ENCODE results near the gene CADPS2.

Gene CADPS2

GRCh38 chr7:122453432-122453831 is 432.8 kb downstream of the CADPS2 start:
- H3K36me3 ChIP-seq (ENCODE audit: low read length) = no peaks in the 10 kb centered on the region
- no peaks in the 10 kb centered on the region for H3K9me2 ChIP-seq (replicated peaks; ENCODE audit: insufficient read depth, low read length)
- TF ChIP-seq EZH2phosphoT487 (conservative IDR thresholded peaks at IDR 0.05; ENCODE audit: low read length) (no peak), CTCF (IDR thresholded peaks at IDR 0.05; ENCODE audit: insufficient read depth, low read length, poor library complexity, severe bottlenecking) (no peak)
- no peak overlapping the region for H2AFZ ChIP-seq (ENCODE audit: low read depth, low read length, severe bottlenecking)
- no peaks in the 10 kb centered on the region for H4K20me1 ChIP-seq (ENCODE audit: low read depth, low read length)
- no peaks in the 10 kb centered on the region for H3K27me3 ChIP-seq (ENCODE audit: low read length)
- H3K79me2 ChIP-seq (ENCODE audit: insufficient read depth, low read length) = no peaks in the 10 kb centered on the region
- no peaks in the 10 kb centered on the region for H3F3A ChIP-seq (ENCODE audit: insufficient read depth)
- H3K27ac ChIP-seq (ENCODE audit: low read depth, low read length) = no peak overlapping the region
- H3K9ac ChIP-seq (ENCODE audit: low read length) = no peak overlapping the region
- H3K4me2 ChIP-seq (ENCODE audit: low read depth, low read length, poor library complexity, severe bottlenecking) = no peak overlapping the region
- no peaks in the 10 kb centered on the region for H3K9me3 ChIP-seq (ENCODE audit: insufficient read depth, low read length)
- H3K4me3 ChIP-seq (ENCODE audit: insufficient read depth, low read length, poor library complexity, severe bottlenecking) = no peak overlapping the region

- no peak overlapping the region for H2AFZ ChIP-seq (ENCODE audit: low read depth, low read length, severe bottlenecking)
- no peaks in the 10 kb centered on the region for H3K79me2 ChIP-seq (ENCODE audit: insufficient read depth, low read length)
- H3K4me2 ChIP-seq (ENCODE audit: low read depth, low read length, poor library complexity, severe bottlenecking) = no peak overlapping the region
- H3K9me3 ChIP-seq (ENCODE audit: insufficient read depth, low read length) = no peaks in the 10 kb centered on the region
- TF ChIP-seq CTCF (IDR thresholded peaks at IDR 0.05; ENCODE audit: insufficient read depth, low read length, poor library complexity, severe bottlenecking) (no peak), EZH2phosphoT487 (conservative IDR thresholded peaks at IDR 0.05; ENCODE audit: low read length) (no peak)
- no peaks in the 10 kb centered on the region for H3K27me3 ChIP-seq (ENCODE audit: low read length)
- H3K36me3 ChIP-seq (ENCODE audit: low read length) = no peaks in the 10 kb centered on the region
- H3F3A ChIP-seq (ENCODE audit: insufficient read depth) = no peaks in the 10 kb centered on the region
- no peak overlapping the region for H3K9ac ChIP-seq (ENCODE audit: low read length)
- H4K20me1 ChIP-seq (ENCODE audit: low read depth, low read length) = no peaks in the 10 kb centered on the region
- H3K27ac ChIP-seq (ENCODE audit: low read depth, low read length) = no peak overlapping the region
- no peak overlapping the region for H3K4me3 ChIP-seq (ENCODE audit: insufficient read depth, low read length, poor library complexity, severe bottlenecking)
- no peaks in the 10 kb centered on the region for H3K9me2 ChIP-seq (replicated peaks; ENCODE audit: insufficient read depth, low read length)
Observed at GRCh38 chr7:122448893-122449589, 437.2 kb downstream of the CADPS2 start.

GRCh38 chr7:122442929-122443328 is 443.3 kb downstream of the CADPS2 start:
- Histone ChIP-seq H3K36me3 (ENCODE audit: low read length) (no peaks in the 10 kb centered on the region), H3K9ac (ENCODE audit: low read length) (no peak overlapping the region), H3K9me2 (replicated peaks; ENCODE audit: insufficient read depth, low read length) (no peaks in the 10 kb centered on the region), H3K4me2 (ENCODE audit: low read depth, low read length, poor library complexity, severe bottlenecking) (no peak overlapping the region), H3K27me3 (ENCODE audit: low read length) (no peaks in the 10 kb centered on the region), H4K20me1 (ENCODE audit: low read depth, low read length) (no peaks in the 10 kb centered on the region), H3K9me3 (ENCODE audit: insufficient read depth, low read length) (no peaks in the 10 kb centered on the region), H3K79me2 (ENCODE audit: insufficient read depth, low read length) (no peaks in the 10 kb centered on the region), H3K4me3 (ENCODE audit: insufficient read depth, low read length, poor library complexity, severe bottlenecking) (no peak overlapping the region), H3K27ac (ENCODE audit: low read depth, low read length) (no peak overlapping the region), H2AFZ (ENCODE audit: low read depth, low read length, severe bottlenecking) (no peak overlapping the region), H3F3A (ENCODE audit: insufficient read depth) (no peaks in the 10 kb centered on the region)
- TF ChIP-seq CTCF (IDR thresholded peaks at IDR 0.05; ENCODE audit: insufficient read depth, low read length, poor library complexity, severe bottlenecking) (no peak), EZH2phosphoT487 (conservative IDR thresholded peaks at IDR 0.05; ENCODE audit: low read length) (no peak)
